ENCODE results near the gene SYNGAP1. TPM values are rescaled to one million over a fixed set of nuclear protein-coding genes. Genes with fewer than 3 reads are reported as not detected.

The SYNGAP1 gene
- total RNA-seq, 1 donor from 2014 or later = 14.1 TPM

GRCh38 chr6:33446356-33446755 lies 26.5 kb downstream of the SYNGAP1 start:
- no peak overlapping the region for H3K9ac ChIP-seq
- no peak overlapping the region for H3K4me2 ChIP-seq
- no peaks in the 10 kb centered on the region for H3K4me1 ChIP-seq
- peaks cover 56% of the 10 kb centered on the region for H3K36me3 Mint-ChIP-seq
- H3K4me3 Mint-ChIP-seq = no peak overlapping the region
- peaks cover 20% of the 10 kb centered on the region for H3F3A ChIP-seq (ENCODE audit: low read depth)
- H3K27me3 Mint-ChIP-seq (ENCODE audit: insufficient read depth, low read depth) = peaks cover 12% of the 10 kb centered on the region
- peaks cover 3% of the 10 kb centered on the region for H3K36me3 ChIP-seq
- H4K20me1 ChIP-seq (ENCODE audit: low read depth) = peaks cover 19% of the 10 kb centered on the region
- H3K79me2 ChIP-seq (ENCODE audit: low read depth) = no peaks in the 10 kb centered on the region
- no peak overlapping the region for H3K27ac Mint-ChIP-seq
- H3K27ac ChIP-seq = no peak overlapping the region
- H3K27me3 ChIP-seq = no peaks in the 10 kb centered on the region
- no peaks in the 10 kb centered on the region for H3K9me3 ChIP-seq (ENCODE audit: low read depth)
- H3K4me3 ChIP-seq = no peak overlapping the region
- H3K4me1 Mint-ChIP-seq = peaks cover 8% of the 10 kb centered on the region
- no peak overlapping the region for H2AFZ ChIP-seq (replicated peaks)
- H3K9me3 Mint-ChIP-seq = no peaks in the 10 kb centered on the region
- no peak for TF ChIP-seq EZH2phosphoT487 (IDR thresholded peaks at IDR 0.05)
- TF ChIP-seq EZH2 (IDR thresholded peaks at IDR 0.05) = no peak
- DNase-seq (ENCODE audit: low spot score) = no peak

- H3K27me3 ChIP-seq = no peaks in the 10 kb centered on the region
- H3K9me3 ChIP-seq (ENCODE audit: low read depth) = no peaks in the 10 kb centered on the region
- H4K20me1 ChIP-seq (ENCODE audit: low read depth) = peaks cover 15% of the 10 kb centered on the region
- no peak overlapping the region for H3K4me2 ChIP-seq
- no peak overlapping the region for H3K4me3 ChIP-seq
- H3F3A ChIP-seq (ENCODE audit: low read depth) = peaks cover 39% of the 10 kb centered on the region
- Mint-ChIP-seq H3K4me1 (peaks cover 29% of the 10 kb centered on the region), H3K9me3 (no peaks in the 10 kb centered on the region), H3K27me3 (ENCODE audit: insufficient read depth, low read depth) (peaks cover 14% of the 10 kb centered on the region), H3K4me3 (no peak overlapping the region), H3K36me3 (peaks cover 34% of the 10 kb centered on the region), H3K27ac (peak overlapping the region; percentile 4)
- no peak for DNase-seq (ENCODE audit: low spot score)
- TF ChIP-seq EZH2phosphoT487 (IDR thresholded peaks at IDR 0.05) = no peak
- TF ChIP-seq EZH2 (IDR thresholded peaks at IDR 0.05) = no peak
- no peak for TF ChIP-seq CTCF (IDR thresholded peaks at IDR 0.05)
- no peaks in the 10 kb centered on the region for H3K4me1 ChIP-seq
- H3K36me3 ChIP-seq = peaks cover 3% of the 10 kb centered on the region
- H2AFZ ChIP-seq (replicated peaks) = no peak overlapping the region
- H3K79me2 ChIP-seq (ENCODE audit: low read depth) = peaks cover 10% of the 10 kb centered on the region
- H3K9ac ChIP-seq = no peak overlapping the region
- peak overlapping the region; percentile 53 for H3K27ac ChIP-seq
Measured at GRCh38 chr6:33450434-33450833, 30.6 kb downstream of the SYNGAP1 start.

- H3K4me2 ChIP-seq = no peak overlapping the region
- H3K27ac ChIP-seq = no peak overlapping the region
- H2AFZ ChIP-seq (replicated peaks) = no peak overlapping the region
- no peaks in the 10 kb centered on the region for H3K9me3 Mint-ChIP-seq
- H3K9me3 ChIP-seq (ENCODE audit: low read depth) = no peaks in the 10 kb centered on the region
- no peaks in the 10 kb centered on the region for H3K36me3 ChIP-seq
- no peak overlapping the region for H3K4me3 ChIP-seq
- H3K27me3 ChIP-seq = no peaks in the 10 kb centered on the region
- H3K79me2 ChIP-seq (ENCODE audit: low read depth) = peaks cover 21% of the 10 kb centered on the region
- H3K9ac ChIP-seq = no peak overlapping the region
- no peak for TF ChIP-seq EZH2 (IDR thresholded peaks at IDR 0.05)
- H3F3A ChIP-seq (ENCODE audit: low read depth) = peaks cover 39% of the 10 kb centered on the region
- H4K20me1 ChIP-seq (ENCODE audit: low read depth) = peaks cover 17% of the 10 kb centered on the region
- no peaks in the 10 kb centered on the region for H3K4me1 ChIP-seq
- no peak for DNase-seq (ENCODE audit: low spot score)
- peaks cover 30% of the 10 kb centered on the region for H3K4me1 Mint-ChIP-seq
- H3K4me3 Mint-ChIP-seq = no peak overlapping the region
- H3K27ac Mint-ChIP-seq = no peak overlapping the region
- H3K36me3 Mint-ChIP-seq = peaks cover 36% of the 10 kb centered on the region
- H3K27me3 Mint-ChIP-seq (ENCODE audit: insufficient read depth, low read depth) = peaks cover 12% of the 10 kb centered on the region
Measured at GRCh38 chr6:33451606-33452005, 31.7 kb downstream of the SYNGAP1 start.

- H3K4me1 Mint-ChIP-seq = peaks cover 30% of the 10 kb centered on the region
- no peak for DNase-seq (ENCODE audit: low spot score)
- no peak overlapping the region for H3K4me3 ChIP-seq
- no peak overlapping the region for H3K4me3 Mint-ChIP-seq
- peaks cover 9% of the 10 kb centered on the region for H3K27me3 Mint-ChIP-seq (ENCODE audit: insufficient read depth, low read depth)
- H2AFZ ChIP-seq (replicated peaks) = no peak overlapping the region
- no peak overlapping the region for H3K4me2 ChIP-seq
- peaks cover 38% of the 10 kb centered on the region for H3K36me3 Mint-ChIP-seq
- TF ChIP-seq CTCF (IDR thresholded peaks at IDR 0.05) (no peak), EZH2 (IDR thresholded peaks at IDR 0.05) (no peak), EZH2phosphoT487 (IDR thresholded peaks at IDR 0.05) (no peak)
- H3K27me3 ChIP-seq = no peaks in the 10 kb centered on the region
- H3K9ac ChIP-seq = no peak overlapping the region
- H3K27ac Mint-ChIP-seq = no peak overlapping the region
- no peaks in the 10 kb centered on the region for H3K36me3 ChIP-seq
- peaks cover 22% of the 10 kb centered on the region for H3K79me2 ChIP-seq (ENCODE audit: low read depth)
- H3K9me3 ChIP-seq (ENCODE audit: low read depth) = no peaks in the 10 kb centered on the region
- H3F3A ChIP-seq (ENCODE audit: low read depth) = peaks cover 39% of the 10 kb centered on the region
- H3K9me3 Mint-ChIP-seq = no peaks in the 10 kb centered on the region
- peaks cover 17% of the 10 kb centered on the region for H4K20me1 ChIP-seq (ENCODE audit: low read depth)
- H3K27ac ChIP-seq = peak overlapping the region; percentile 3
- no peaks in the 10 kb centered on the region for H3K4me1 ChIP-seq
Measured at GRCh38 chr6:33452496-33452895, 32.6 kb downstream of the SYNGAP1 start.
